ENCODE data around the gene SLX4.
A peak's percentile ranks its signal among the peaks of the same experiment; 100 is the strongest.
"Not testable (repeated sequence)": the region's sequence is repeated elsewhere in the genome, so short reads cannot be mapped to it uniquely, and the experiment has no call there.

Gene SLX4

DNA sequence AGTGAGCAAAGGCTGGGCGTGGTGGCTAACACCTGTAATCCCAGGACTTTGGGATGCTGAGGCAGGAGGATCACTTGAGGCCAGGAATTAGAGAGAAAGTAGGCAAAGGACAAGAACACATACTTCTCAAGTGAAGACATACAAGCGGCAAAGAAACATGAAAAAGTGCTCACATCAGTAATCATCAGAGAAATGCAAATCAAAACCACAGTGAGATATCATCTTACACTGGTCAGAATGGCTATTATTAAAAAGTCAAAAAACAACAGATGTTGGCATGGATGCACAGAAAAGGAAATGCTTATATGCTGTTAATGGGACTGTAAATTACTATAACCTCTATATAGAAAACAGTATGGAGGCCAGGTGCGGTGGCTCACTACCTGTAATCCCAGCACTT is 12.2 kb upstream of the SLX4 start:
- in situ Hi-C loops (cut with HindIII; ENCODE audit: low sequenced_read_pairs), result no loop called here
- no peak overlapping the region for H3K4me3 ChIP-seq (ENCODE audit: low read depth, low read length)
- TF ChIP-seq, protein P1, sequence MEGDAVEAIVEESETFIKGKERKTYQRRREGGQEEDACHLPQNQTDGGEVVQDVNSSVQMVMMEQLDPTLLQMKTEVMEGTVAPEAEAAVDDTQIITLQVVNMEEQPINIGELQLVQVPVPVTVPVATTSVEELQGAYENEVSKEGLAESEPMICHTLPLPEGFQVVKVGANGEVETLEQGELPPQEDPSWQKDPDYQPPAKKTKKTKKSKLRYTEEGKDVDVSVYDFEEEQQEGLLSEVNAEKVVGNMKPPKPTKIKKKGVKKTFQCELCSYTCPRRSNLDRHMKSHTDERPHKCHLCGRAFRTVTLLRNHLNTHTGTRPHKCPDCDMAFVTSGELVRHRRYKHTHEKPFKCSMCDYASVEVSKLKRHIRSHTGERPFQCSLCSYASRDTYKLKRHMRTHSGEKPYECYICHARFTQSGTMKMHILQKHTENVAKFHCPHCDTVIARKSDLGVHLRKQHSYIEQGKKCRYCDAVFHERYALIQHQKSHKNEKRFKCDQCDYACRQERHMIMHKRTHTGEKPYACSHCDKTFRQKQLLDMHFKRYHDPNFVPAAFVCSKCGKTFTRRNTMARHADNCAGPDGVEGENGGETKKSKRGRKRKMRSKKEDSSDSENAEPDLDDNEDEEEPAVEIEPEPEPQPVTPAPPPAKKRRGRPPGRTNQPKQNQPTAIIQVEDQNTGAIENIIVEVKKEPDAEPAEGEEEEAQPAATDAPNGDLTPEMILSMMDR (IDR thresholded peaks at IDR 0.05; ENCODE audit: low read depth, low read length, missing control alignments), result no peak
- DNase-seq (ENCODE audit: low read depth), result no peak

DNA sequence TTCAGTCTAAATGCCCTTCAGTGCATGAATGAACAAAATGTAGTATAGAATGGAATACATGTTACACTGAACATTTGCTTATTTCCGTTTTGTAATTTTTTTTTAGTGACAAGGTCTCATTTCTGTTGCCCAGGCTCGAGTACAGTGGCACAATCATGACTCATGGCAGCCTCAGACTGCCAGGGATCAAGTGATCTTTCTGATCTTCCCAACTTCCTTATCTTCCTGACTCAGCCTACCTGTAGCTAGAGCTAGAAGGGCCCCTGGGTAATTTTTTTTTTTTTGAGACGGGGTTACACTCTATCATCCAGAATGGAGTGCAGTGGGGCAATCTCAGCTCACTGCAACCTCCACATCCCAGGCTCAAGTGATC is 7.3 kb upstream of the SLX4 start:
- TF ChIP-seq, protein P1 (IDR thresholded peaks at IDR 0.05; ENCODE audit: low read depth, low read length, missing control alignments), result no peak
- in situ Hi-C loops (cut with HindIII; ENCODE audit: low sequenced_read_pairs), result no loop called here
- no peak overlapping the region for H3K4me3 ChIP-seq (ENCODE audit: low read depth, low read length)
- no peak for DNase-seq (ENCODE audit: low read depth)

DNA sequence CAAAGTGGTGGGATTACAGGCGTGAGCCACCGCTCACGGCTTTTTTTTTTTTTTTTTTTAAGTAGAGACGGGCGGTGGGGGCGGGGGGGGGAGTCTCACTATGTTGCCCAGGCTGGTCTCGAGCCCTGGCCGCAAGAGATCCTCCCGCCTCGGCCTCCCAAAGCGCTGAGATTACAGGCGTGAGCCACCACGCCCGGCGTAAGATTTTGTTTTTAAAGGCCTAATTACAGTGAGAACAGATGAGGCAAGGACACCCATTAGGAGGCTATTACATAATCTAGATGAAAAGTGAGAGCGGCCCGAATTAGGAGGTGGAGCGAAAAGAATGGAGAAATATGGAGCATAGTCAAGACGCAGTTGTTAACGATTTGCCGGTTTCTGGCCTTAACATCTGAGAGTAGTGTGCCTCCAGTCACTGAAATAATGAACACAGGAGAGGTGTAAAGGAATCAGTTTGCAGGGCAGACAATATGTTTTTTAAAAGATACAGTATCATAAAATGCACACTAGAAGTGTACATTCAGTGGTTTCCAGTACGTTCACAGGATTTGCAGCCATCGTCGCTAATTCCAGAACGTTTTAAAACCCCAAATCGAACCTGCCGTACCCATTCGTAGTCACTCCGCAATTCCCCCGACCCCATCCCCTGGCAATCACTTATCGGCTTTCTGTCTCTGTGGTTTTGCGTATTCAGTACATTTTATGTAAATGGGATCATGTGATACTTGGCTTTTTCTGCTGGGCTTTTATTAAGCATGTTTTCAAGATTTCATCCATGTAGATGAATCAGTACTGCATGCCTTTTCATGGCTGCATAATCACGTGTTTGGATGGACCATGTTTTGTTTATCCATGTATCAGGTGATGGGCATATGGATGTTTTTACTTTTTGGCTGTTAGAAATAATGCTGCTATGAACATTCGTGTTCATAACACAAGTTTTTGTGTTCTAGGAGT is 1.4 kb upstream of the SLX4 start:
- peak overlapping the region; percentile 80 for H3K4me3 ChIP-seq (ENCODE audit: low read depth, low read length)
- DNase-seq (ENCODE audit: low read depth), result no peak
- TF ChIP-seq, protein P1 (IDR thresholded peaks at IDR 0.05; ENCODE audit: low read depth, low read length, missing control alignments), result no peak
- in situ Hi-C loops (cut with HindIII; ENCODE audit: low sequenced_read_pairs), result loop anchor here (5.0 kb wide), 1 partner anchor 105 kb away; no protein-coding TSS in a partner anchor

DNA sequence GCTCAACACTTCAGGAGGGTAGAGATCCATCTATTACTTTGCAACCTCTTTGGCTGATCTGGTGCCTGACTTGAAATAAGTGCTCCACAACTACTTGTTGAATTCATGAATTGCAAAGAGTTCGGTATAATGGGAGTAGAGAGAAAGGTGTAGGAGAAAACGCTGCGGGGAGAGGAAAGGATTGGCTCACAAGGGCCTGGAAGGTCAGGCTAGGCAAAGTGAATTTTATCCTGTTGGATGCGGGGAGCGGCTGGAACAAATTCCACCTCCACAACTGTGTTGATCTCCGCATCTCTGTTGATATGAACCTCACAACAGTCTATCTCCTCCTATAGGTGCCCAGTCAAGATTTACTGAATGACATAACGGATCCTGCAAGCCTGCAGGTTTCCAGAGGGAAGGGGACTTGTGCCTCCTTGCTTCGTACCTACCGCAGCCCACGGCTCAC is 684 bp downstream of the SLX4 start:
- in situ Hi-C loops (cut with HindIII; ENCODE audit: low sequenced_read_pairs), result loop anchor here (5.0 kb wide), 1 partner anchor 103 kb away; no protein-coding TSS in a partner anchor
- H3K4me3 ChIP-seq (ENCODE audit: low read depth, low read length), result peak overlapping the region; percentile 80
- TF ChIP-seq, protein P1 (IDR thresholded peaks at IDR 0.05; ENCODE audit: low read depth, low read length, missing control alignments), result no peak
- no peak for DNase-seq (ENCODE audit: low read depth)

DNA sequence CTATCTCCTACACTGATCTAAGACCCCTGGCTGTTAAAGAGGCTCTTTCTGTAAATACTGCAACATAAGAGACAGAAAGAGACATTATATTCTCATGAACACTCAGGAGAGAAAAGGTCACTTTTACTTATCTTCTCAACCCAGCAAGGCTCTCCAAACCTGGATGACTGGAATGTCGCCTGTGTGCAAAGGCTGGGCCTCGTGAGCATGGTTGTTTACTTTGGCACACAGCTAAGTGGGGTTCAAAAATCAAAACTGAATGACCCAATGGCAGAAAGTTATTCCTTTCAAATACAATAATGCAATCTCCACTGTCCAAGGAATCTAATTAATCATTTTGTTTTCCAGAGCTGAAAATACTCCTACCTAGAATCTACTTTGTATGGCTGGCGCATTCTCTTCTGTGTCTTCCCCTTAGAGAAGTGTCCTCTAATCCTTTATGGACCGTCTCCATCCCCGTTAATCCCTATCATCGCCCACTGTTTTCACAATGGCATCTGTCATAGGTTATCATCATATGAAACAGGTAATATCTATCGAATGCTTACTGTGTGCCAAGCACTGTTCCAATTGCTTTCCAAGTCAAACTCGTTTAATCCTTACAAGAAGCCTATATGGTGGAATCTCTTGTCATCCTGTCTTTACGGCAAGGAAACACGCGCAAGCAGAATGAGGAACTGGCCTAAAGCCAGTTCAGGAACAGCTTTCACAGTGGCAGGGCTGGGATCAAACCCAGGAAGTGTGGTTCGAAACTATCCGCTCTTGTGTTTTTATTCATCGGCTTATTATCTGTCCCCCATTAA is 1.3 kb downstream of the SLX4 start:
- TF ChIP-seq, protein P1 (IDR thresholded peaks at IDR 0.05; ENCODE audit: low read depth, low read length, missing control alignments), result no peak
- peak overlapping the region; percentile 80 for H3K4me3 ChIP-seq (ENCODE audit: low read depth, low read length)
- DNase-seq (ENCODE audit: low read depth), result no peak
- in situ Hi-C loops (cut with HindIII; ENCODE audit: low sequenced_read_pairs), result loop anchor here (5.0 kb wide), 2 partner anchors 67 to 103 kb away; no protein-coding TSS in a partner anchor

DNA sequence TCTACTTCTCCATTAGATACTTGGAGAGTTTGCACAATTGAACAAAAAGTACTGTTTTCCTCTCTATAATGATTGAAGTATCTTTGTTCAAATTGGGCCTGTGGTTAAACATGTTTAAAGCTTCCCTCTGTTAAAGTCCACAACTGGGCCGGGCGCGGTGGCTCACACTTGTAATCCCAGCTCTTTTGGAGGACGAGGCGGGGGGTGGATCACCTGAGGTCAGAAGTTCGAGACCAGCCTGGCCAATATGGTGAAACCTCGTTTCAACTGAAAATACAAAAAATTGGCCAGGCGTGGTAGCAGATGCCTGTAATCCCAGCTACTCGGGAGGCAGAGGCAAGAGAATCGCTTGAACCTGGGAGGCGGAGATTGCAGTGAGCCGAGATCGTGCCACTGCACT is 2.4 kb downstream of the SLX4 start:
- DNase-seq (ENCODE audit: low read depth); H3K4me3 ChIP-seq (ENCODE audit: low read depth, low read length): not testable (repeated sequence)
- in situ Hi-C loops (cut with HindIII; ENCODE audit: low sequenced_read_pairs), result loop anchor here (5.0 kb wide), 1 partner anchor 68 kb away; no protein-coding TSS in a partner anchor

All from astrocyte of the cerebellum (primary cell).